GM21526 (cell line): ENCODE results near the gene SPECC1L.
"Not testable (repeated sequence)": the region's sequence is repeated elsewhere in the genome, so short reads cannot be mapped to it uniquely, and the experiment has no call there.

Experiments
- ATAC-seq: cut with Tn5 transposase; IDR thresholded peaks from one replicate; pipeline ENCODE4 v1.9.1; 2021; ENCODE audit warnings: moderate library complexity; ENCODE audit not compliant: unreplicated experiment, low FRiP score

Gene SPECC1L

DNA sequence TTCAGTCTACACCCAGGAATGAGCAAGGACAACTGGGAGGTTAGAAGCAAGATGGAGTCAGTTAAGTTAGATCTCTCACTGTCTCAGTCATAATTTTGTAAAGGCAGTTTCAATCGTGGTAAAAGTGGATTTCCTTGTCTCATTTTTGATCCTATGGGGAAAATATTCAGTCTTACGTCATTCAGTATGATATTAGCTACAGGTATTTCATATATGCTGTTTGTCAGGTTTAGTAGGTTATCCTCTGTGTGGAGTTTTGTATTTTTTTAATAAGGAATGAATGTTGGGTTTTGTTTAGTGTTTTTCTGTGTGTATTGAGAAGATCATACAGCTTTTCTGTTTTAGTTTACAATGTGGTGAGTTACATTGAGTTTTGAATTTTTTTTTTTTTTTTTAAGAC lies 11.8 kb downstream of the SPECC1L start:
- no peak for ATAC-seq

- ATAC-seq: no peak
These were observed 14.1 kb downstream of the SPECC1L start for GRCh38 chr22:24284747-24285203.

- ATAC-seq: no peak
These were observed 14.6 kb downstream of the SPECC1L start for GRCh38 chr22:24285245-24285644.

DNA sequence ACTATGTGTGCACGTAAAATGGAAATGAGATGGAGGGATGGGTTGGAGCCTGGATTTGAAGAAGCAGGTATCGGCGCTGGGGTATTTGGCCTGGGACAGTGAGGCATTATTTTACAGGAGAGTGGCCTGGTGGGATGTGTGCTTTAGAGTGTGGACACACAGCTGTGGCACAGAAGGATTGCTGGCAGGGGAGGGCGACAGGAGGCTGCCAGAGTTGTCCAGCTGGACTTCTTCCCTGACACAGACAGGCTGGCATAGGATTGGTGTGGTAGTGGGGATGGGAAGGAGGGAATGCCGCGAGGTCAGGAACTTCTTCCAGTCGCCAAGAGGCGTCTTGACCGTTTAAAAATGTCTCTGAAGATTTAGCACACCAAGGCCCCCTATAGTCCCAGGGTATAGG lies 16.6 kb downstream of the SPECC1L start:
- ATAC-seq: not testable (repeated sequence)

- ATAC-seq: not testable (repeated sequence)
These were observed 17.2 kb downstream of the SPECC1L start for GRCh38 chr22:24287801-24288200.

DNA sequence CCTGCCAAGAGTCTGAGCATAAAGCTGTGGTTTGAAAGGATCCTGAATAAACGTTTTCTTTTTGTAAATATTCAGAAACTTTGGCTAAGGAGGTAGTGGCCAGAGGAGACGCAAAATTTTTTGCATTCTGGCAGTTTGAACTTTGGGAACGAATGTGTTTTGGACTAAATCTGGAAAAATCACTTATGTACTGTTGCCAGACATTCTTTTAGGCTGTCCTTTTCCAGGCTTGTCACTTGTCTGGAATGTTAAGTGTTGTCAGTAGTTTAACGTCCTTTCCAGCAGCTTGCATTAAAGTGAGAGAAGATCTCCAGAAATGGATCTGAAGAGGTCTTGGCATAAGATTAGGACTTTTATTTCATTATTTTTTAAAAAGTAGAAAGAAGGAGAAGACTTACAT lies 18.5 kb downstream of the SPECC1L start:
- no peak for ATAC-seq

GRCh38 chr22:24289741-24290163 lies 19.1 kb downstream of the SPECC1L start:
- no peak for ATAC-seq

- ATAC-seq: no peak
These were observed 19.8 kb downstream of the SPECC1L start for GRCh38 chr22:24290459-24290858.

GRCh38 chr22:24291515-24292201 lies 21.0 kb downstream of the SPECC1L start:
- no peak for ATAC-seq

GRCh38 chr22:24292202-24292830 lies 21.7 kb downstream of the SPECC1L start:
- ATAC-seq: not testable (repeated sequence)

- not testable (repeated sequence) for ATAC-seq
These were observed 24.3 kb downstream of the SPECC1L start for GRCh38 chr22:24294913-24295312.

GRCh38 chr22:24298497-24299155 lies 28.0 kb downstream of the SPECC1L start:
- ATAC-seq: not testable (repeated sequence)

DNA sequence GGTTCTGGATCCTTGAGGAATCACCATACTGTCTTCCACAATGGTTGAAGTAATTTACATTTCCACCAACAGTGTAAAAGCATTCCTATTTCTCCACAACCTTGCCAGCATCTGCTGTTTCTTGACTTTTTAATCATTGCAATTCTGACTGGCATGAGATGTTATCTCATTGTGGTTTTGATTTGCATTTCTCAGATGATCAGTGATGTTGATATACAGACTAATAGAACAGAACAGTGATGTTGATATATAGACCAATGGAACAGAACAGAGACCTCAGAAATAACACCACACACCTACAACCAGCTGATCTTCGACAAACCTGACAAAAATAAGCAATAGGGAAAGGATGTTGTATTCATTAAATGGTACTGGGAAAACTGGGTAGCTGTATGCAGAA lies 29.9 kb downstream of the SPECC1L start:
- ATAC-seq: not testable (repeated sequence)

DNA sequence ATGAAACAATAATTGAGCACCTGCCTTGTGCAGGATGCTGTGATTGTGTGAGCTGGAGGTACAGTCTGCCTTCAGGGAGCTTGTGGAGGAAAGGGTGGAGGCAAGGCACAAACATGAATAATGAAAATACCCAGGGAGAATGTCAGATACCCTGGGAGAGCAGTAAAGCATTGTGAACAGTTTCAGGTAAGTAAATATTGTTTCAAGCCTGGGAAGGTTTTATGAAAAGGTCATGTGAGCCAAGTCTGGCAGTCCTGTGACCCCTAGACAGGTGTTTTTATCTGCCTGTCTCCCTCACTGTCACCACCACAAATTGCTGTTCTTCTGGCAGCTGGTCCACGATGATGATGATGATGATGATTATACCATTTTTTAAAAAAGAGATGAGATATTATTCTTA lies 32.0 kb downstream of the SPECC1L start:
- no peak for ATAC-seq

GRCh38 chr22:24303007-24303406 lies 32.4 kb downstream of the SPECC1L start:
- ATAC-seq: no peak

DNA sequence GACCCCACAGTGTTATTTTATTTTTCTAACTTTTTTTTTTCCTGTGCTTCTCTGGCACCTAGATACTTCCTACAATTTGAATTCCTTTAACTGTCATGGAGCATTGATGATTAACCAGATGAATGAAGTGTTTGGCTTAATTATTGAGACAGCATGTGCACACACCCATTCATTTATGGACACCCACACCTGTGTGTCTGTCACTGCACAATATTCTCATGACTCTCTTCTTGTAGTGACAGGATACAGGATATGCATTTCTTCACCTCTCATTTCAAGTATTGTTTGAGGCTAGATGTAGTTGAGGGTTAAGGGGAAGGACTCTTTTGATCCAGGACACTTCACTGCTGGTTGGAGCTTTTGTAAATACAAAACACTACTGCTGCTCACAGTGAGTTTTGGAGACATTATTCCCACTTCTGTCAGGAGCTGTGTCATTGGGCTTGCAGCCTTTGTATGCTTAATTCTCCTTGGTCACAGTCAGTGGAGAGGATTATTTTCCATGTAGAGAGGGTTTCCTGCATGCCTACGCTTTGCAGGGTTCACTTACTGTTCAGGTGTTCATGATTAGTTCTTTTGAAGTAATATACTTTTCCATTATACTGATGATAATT lies 33.5 kb downstream of the SPECC1L start:
- ATAC-seq: no peak

DNA sequence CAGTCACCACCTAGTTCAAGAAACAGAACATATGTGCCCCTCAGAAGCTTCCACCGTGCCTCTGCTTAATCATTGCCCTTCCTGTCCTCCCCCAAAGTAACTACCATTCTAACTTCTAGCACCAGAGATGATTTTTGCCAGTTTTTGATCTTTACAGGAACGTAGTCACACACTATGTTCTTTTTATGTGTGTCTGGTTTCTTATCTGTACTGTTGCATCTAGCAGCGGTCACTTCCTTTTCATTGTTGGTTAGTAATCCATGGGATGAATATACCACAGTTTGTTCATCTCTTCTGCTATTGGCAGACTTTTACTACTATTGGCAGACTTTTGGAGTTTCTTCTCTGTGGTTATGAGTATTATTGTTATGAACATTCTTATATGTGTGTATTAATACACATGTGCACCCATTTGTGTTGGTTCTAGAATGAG lies 34.6 kb downstream of the SPECC1L start:
- no peak for ATAC-seq

DNA sequence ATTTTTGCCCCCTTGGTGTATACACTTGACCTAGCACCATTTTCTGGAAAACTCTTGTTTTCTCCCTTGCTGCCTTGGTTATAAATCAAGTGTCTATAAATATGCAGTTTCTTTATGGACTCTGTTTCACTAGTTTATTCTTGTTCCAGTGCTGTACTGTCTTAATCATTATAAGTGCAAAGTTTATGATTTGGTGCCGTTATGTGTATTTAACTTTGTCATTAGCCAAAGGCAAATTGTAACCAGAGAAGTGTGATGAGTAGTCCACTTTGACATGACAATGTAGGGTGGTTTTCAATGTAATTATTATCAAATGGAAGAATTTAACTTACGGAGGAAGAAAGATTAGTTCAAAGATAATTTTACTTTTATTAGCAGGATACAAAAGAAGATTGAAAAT lies 40.3 kb downstream of the SPECC1L start:
- ATAC-seq: no peak

- no peak for ATAC-seq
These were observed 44.8 kb downstream of the SPECC1L start for GRCh38 chr22:24315367-24315966.

DNA sequence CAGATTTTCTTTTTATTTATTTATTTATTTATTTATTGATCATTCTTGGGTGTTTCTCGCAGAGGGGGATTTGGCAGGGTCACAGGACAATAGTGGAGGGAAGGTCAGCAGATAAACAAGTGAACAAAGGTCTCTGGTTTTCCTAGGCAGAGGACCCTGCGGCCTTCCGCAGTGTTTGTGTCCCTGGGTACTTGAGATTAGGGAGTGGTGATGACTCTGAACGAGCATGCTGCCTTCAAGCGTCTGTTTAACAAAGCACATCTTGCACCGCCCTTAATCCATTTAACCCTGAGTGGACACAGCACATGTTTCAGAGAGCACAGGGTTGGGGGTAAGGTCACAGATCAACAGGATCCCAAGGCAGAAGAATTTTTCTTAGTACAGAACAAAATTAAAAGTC lies 45.6 kb downstream of the SPECC1L start:
- ATAC-seq: not testable (repeated sequence)

- ATAC-seq: not testable (repeated sequence)
These were observed 46.9 kb downstream of the SPECC1L start for GRCh38 chr22:24317511-24317910.
